GM19025 (cell line): Measurements from ENCODE around the gene DAAM2.

Source experiments
- ATAC-seq: cut with Tn5 transposase; IDR thresholded peaks from one replicate; pipeline ENCODE4 v1.9.1; 2021; ENCODE audit warnings: mild to moderate bottlenecking, low read depth, moderate library complexity; ENCODE audit not compliant: unreplicated experiment

DAAM2 gene

GRCh38 chr6:39786649-39787048, 5.5 kb upstream of the DAAM2 start:
- no peak for ATAC-seq

DNA sequence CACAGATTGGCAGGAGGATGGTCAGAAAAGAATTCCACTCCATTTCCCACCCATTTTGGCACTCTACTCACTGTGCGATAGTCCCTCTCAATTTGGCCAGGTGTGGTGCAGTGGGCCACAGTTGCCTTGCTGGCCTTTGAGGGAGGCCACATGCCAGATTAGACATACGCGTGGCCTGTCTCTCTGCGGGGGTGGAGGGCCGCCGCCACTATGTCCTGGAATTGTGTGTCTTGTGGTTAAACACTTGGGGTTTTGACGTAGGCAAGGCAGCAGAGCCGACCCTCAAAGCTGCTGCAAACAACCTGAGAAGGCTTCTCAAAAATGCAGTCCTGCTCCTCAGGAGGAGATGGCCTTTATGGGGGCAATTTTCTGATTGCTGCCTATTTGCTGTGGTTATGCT, 4.9 kb upstream of the DAAM2 start:
- no peak for ATAC-seq

GRCh38 chr6:39790772-39791171, 1.4 kb upstream of the DAAM2 start:
- ATAC-seq = no peak

GRCh38 chr6:39791311-39791710, 865 bp upstream of the DAAM2 start:
- ATAC-seq = no peak

GRCh38 chr6:39792540-39793450, 619 bp downstream of the DAAM2 start:
- ATAC-seq = no peak

- ATAC-seq = no peak
These were observed 1.3 kb downstream of the DAAM2 start for GRCh38 chr6:39793516-39793915.

DNA sequence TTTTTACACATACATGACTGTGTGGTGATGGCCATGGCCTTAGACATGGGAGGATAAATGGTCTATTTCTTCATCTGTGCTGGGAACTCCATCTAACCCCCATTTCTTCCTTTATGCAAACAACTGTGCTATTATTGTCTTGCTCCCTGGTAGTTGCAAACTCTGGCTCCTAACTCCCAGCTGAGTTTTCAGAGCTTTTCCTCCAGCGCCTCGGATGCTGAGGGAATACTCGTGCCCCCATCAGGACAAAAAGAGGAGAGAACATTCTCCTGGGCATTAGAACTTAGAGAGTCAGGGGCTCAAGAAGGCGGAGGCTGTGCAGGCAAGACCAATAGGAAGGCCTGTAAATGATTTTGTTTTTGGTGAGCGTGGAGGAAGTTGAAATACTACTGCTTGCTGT, 2.1 kb downstream of the DAAM2 start:
- ATAC-seq = no peak

DNA sequence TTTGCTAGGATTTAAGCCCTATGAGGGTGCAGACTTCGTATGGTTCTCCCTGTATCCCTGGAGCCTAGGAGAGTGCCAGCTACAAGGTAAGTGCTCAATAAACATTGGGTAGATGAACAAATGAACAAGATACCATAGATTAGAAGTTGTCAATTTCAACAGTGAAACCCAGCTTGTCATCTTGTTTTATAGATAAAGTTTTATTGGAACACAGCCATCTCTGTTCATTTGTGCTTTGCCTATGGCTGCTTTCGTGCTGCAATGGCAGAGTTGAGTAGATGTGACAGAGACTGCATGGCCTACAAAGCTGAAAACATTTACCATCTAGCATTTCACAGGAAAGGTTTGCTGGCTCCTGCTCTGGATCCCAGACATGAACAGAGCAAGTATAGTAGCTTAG, 5.6 kb downstream of the DAAM2 start:
- no peak for ATAC-seq

GRCh38 chr6:39800034-39801032, 8.2 kb downstream of the DAAM2 start:
- ATAC-seq = no peak

DNA sequence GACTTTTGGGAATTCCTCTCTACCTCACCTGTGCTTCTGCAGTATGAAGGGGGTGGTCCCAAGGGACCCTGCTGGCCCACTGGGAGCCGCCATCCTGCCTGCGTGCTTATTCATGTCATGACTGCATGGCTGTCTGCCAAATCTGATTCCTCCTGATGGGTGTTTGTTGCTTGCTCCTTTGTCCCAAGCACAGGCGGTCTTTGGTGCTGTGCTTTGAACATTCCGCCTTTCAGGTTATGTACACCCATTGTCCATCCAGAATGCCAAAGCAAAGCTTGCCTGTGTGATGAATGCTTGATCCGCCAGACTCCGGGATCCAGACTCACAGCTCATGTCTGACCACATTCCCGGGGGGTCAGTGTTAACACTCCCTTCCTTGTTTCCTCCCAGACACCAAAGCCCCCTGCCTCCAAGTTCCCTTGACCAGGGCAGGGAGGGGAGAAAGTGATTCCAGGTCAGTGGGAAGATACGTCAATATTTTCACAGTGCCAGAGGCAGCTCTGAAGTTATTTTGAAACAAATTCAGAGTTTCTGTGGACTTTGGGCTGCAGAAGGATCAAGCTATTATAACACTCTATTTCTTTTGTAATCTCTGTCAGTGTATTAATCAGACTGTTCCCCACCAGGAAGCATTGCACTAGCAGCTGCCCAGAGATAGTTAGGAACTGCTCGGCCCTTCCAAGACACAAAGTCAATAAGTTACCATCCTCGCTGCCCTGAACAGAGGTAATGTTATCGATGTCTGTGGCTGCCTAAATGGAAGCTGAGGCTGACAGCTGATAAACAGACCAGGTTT, 9.5 kb downstream of the DAAM2 start:
- no peak for ATAC-seq

- no peak for ATAC-seq
These were observed 11.7 kb downstream of the DAAM2 start for GRCh38 chr6:39803872-39804271.

- ATAC-seq = no peak
These were observed 12.4 kb downstream of the DAAM2 start for GRCh38 chr6:39804466-39805065.

DNA sequence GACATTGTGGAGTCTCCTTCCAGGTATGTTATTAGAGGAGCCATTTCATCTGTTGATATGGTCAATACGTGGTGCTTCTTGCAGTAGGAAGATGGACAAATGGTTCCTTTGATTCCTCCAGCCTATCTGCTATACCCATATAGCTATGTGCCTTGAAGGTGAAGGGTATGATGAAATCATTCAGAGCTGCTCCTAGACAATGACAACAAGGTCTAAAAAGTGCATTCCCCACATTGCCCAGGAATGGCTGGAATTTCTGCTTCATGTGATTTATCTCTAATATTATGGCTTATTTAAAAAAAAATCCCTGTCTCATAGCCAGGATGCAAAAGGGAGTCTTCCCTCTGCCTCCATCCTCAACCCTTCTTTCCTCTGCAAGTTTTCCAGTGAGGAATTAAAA, 14.1 kb downstream of the DAAM2 start:
- ATAC-seq = no peak

GRCh38 chr6:39808346-39808745, 16.2 kb downstream of the DAAM2 start:
- no peak for ATAC-seq

DNA sequence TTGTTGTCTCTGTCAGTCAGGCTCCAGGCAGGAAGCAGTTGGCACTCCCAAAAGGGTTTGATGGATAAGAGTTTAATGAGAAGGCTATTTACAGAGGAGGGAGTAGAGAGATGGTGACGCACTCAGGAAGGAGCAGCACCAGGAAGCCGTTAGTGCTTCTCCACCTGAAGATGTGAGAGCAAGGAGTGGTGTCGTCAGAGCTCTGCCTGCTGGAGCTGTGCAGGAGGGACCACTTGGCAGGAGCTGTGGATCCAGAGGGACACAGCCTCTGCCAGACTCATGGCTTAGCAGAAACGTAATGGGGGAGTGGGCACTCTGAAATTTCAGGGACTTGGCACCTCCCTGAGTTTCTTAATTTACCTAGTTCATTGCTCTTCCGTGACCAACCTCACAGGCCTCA, 16.8 kb downstream of the DAAM2 start:
- no peak for ATAC-seq

GRCh38 chr6:39811835-39812345, 19.7 kb downstream of the DAAM2 start:
- no peak for ATAC-seq

DNA sequence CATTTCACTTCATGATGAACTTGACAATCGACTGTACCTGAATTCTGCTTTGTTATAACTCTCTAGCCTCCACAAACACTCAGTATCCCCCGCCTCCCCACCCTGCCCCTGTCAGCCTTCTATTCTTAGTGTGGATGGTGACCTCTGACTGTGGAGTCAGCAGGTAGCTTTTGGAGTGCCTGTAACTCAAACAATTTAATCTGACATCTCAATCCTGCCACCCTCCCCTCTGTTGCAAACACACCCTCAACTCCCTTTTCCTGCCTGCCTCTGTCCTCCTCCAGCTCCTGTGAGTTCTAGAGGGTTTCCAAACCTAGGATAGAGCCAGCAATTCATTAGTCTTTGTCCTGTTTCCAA, 20.3 kb downstream of the DAAM2 start:
- no peak for ATAC-seq

DNA sequence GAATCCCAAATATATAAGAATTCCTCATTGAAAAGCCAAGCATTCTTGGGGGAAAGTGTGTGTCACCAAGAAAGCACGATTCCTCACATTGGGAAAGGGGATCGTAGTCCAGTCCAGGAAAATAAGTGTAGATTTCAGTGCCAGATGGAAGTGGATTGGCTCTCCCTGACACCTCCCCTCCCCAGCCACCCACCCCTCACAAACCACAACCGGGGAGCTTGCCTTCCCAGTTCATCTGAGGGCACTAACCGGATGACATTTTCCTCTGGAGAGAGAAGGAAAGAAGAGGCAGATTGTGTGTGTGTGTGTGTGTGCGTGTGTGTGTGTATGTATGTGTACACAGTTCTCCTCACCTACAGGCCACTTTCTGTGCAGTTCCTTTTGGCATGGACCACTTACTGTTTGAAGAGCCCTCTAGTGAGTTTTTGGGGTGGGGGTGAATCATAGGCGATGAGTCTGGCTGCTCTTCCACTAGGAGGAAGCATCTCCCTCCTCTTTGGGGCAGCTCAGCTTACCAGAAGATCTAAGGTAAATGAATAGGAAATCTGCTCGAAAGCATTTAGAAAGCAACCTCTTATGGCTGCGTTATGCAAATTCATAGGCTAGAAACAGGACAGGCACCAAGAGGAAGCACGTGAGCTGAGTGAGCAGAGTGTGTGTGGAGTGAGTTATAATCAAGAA, 20.8 kb downstream of the DAAM2 start:
- peak; percentile 74 for ATAC-seq

DNA sequence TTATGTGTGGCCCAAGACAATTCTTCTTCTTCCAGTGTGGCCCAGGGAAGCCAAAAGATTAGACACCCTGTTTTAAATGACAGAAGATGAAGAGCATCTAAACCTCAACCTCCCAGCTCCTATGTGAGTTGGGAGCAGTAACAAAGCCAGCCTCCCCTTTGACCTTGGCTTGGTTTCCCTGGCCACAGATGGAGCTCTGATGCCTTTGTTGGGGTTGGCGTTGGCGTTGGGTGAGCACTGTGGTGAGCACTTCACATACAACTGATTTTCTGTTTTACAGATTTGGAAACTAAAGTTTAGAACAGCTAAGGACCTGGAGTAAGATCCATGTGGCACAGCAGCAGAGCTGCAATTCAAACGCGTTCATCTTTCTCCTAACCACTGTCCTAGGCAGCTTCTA, 22.1 kb downstream of the DAAM2 start:
- ATAC-seq = no peak
